Omental fat pad (tissue), 4 donors: ENCODE data around the gene STK36. TPM values are rescaled to one million over a fixed set of nuclear protein-coding genes. Genes with fewer than 3 reads are reported as not detected.
A peak's percentile ranks its signal among the peaks of the same experiment; 100 is the strongest.

Experiments
- ATAC-seq: fragments of 150-250 bp; one replicate; pipeline ENCODE4 v1.9.1; 2016; ENCODE audit warnings: mild to moderate bottlenecking, moderate library complexity; ENCODE audit not compliant: low FRiP score
- DNase-seq: peaks from one replicate; pipeline ENCODE4 v3.0.0-alpha.2; 2019; ENCODE audit warnings: low spot score
- total RNA-seq, 4 donors: library from RNA; depleted of rRNA; stranded (reverse); fragments of >200 nt; gene quantifications; one replicate each; pipeline ENCODE4 v1.1.0, GENCODE V29; 2016
- TF ChIP-seq, protein P1 (sequence below), 3 donors: fragments of 450-650 bp; IDR thresholded peaks; one replicate each; pipeline ENCODE4 v1.5.1; 2016 to 2017; ENCODE audit warnings: antibody characterized with exemption in 3 of 3, mild to moderate bottlenecking in 3 of 3, moderate library complexity in 2 of 3

The STK36 gene
- total RNA-seq, 4 donors from 2014 or later = 15.6 to 45.7 (median 23.1) TPM

DNA sequence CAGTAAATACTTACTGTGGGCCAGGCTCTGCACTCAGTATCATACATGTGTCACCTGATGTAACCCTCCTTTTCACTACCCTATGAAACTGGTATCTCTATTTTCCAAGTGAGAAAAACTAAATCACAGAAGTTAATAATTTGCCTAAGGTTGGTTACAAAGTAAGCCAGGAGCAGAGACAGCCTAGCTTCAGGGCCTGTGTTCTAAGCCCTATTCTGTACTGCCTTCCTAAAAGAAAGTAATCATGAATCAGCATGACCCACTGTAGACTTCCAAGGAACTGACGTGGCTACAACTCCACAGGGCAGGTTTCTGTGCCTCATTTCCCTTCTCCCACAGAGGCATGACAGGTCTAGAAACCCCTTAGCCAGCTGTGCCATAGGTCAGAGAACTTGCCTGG, 26.8 kb upstream of the STK36 start:
- ATAC-seq (no peak), DNase-seq (no peak)
- TF ChIP-seq, protein P1, sequence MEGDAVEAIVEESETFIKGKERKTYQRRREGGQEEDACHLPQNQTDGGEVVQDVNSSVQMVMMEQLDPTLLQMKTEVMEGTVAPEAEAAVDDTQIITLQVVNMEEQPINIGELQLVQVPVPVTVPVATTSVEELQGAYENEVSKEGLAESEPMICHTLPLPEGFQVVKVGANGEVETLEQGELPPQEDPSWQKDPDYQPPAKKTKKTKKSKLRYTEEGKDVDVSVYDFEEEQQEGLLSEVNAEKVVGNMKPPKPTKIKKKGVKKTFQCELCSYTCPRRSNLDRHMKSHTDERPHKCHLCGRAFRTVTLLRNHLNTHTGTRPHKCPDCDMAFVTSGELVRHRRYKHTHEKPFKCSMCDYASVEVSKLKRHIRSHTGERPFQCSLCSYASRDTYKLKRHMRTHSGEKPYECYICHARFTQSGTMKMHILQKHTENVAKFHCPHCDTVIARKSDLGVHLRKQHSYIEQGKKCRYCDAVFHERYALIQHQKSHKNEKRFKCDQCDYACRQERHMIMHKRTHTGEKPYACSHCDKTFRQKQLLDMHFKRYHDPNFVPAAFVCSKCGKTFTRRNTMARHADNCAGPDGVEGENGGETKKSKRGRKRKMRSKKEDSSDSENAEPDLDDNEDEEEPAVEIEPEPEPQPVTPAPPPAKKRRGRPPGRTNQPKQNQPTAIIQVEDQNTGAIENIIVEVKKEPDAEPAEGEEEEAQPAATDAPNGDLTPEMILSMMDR (IDR thresholded peaks at IDR 0.05) = no peak

DNA sequence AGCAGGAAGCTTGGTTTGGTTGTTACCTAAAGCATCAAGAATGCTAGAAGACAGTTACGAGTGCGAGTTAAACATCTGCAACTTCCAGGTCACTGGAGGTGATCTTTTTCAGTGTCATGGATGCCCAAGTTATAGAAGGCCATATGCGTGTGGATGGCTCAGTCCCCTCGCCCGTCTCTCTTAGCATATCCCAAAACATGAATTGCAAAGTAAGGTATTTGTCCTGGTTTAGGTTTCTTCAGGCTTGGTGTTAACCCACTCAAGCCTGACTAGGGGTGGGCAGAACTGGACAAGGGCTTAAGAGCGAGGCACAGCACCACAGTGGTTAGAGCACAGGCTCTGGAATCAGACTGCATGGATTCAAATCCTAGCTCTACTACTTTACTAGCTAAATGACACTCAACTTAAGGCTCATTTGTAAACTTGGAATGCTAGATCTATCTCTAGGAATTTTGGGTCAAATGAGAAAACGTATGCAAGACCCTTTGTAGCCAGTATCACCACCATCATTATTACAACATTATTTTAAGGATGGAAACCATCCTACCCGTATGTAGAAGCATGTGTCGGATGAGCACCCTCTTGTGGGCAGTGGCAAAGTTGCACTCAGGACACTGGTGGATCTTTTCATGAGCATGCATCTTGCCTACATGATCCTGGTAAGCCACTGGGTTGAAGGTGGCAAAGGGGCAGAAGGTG, 23.6 kb upstream of the STK36 start:
- DNase-seq (no peak), ATAC-seq (no peak)
- TF ChIP-seq, protein P1 (IDR thresholded peaks at IDR 0.05) = peak in 2 of 3 donors; percentile 14 to 53

DNA sequence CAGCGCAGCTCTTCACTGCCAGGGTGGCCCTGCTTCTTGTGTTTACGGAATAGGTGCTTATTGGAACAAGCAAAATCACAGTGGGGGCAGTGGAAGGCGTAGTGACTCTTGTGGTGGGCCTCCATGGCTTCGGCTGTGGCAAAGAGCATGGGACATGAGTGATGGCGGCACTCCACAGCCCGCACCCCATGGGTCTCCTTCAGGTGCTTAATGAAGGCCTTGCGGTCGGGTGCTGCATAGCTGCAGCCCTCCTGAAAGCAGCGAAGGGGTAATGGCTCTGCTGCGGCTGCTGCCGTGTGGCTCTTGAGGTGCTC, 23.1 kb upstream of the STK36 start:
- TF ChIP-seq, protein P1 (IDR thresholded peaks at IDR 0.05) = no peak
- DNase-seq = no peak
- ATAC-seq = no peak

DNA sequence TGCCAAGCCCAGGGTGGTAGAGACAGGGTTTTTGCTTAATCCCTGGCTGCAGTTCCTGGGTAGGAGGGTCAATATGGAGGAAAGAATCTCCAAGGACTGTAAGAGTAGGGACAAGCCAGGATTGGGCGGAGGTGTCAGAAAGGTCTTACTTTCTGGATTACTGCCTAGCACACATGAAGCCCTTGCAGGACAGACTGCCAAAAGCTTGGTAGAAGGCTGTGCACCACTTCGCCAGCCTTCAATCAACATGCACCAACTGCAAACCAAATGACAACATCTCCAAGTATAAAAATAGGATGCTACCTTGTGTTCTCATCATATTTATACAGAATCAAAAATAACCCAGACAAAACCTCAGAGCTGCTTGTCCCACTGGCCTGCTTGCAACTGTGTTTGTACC, 16.1 kb upstream of the STK36 start:
- TF ChIP-seq, protein P1 (IDR thresholded peaks at IDR 0.05) = no peak
- no peak for DNase-seq
- no peak for ATAC-seq

DNA sequence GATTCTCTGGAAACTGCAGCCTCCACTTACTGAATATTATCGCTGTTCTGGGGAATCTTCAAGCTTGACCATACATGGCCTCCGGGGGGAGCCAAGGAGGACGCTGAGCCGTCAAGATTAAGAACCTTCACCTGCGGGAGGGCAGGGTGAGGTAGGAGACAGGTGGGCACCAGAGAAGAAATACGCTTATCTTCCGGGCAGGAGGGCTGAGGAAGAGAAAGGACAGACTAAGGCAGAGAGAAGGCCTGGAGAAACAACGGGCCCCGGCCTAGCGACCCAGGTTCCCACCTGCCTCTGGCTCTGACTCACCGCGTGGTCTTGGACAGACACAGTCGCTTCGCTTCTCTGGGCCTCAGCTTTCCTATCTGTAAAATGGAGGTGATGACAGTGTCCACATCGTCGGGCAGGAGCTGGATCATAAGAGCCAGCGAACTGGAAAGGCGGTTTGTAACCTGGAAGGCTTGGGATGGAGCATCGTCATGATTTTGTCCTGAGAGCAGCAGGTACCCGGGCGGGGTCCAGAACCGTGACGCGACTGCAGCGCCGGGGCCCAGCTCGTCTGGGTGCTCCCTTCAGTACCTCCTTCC, 13.1 kb upstream of the STK36 start:
- peak; percentile 25 for ATAC-seq
- TF ChIP-seq, protein P1 (IDR thresholded peaks at IDR 0.05) = no peak
- no peak for DNase-seq

DNA sequence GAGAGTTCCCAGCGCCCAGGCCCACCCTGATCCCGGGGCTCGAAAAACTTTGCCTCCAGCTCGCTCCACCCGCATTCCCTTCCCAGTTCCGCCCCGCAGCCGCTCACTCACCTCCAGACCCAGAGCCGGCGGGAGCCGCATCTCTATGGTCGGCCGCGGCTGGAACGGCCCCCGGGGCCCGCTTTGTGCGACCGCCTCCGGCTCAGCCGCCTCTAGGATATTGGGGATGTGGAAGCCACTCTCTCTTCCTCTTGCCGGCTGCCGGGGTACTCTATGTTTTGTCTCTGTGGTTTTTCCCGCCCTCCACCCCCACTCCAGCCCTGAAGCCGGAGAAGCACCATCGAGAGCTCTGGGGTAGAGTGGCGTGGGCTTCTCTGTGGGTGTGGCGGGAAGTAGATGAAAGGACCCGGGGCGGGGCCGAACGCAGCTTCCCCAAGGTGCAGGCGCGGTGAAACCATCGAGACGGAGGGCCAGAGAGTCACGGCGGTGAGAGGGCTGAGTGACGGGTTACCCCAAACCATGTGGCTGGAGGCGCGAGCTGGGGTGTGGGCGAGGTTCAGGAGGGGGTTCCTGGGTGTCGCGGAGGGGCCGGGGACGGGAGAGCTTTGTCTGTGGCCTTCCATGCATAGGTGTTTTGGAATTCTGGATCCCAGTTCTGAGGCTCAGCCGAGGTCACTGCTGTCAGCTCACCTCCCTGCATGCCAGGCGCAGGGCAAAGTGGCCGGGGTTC, 12.5 kb upstream of the STK36 start, which contains the start of the genes BCS1L and ZNF142:
BCS1L (plus strand) TSS at position 426 of the 730 bp plus-strand sequence. CDS start 1,305 bp downstream, outside the sequence.
ZNF142 (minus strand) TSS at position 366 of the 730 bp plus-strand sequence. CDS start 3,194 bp downstream, outside the sequence.
- TF ChIP-seq, protein P1 (IDR thresholded peaks at IDR 0.05) = no peak
- peak; percentile 97 for ATAC-seq
- DNase-seq = peak; percentile 80
